ENCODE data around the gene ARHGAP22. TPM values are rescaled to one million over a fixed set of nuclear protein-coding genes. Genes with fewer than 3 reads are reported as not detected.

The ARHGAP22 gene
- total RNA-seq, 2 donors from 2014 or later: 4.4 to 8.6 TPM

GRCh38 chr10:48613016-48613415, 8.1 kb upstream of the ARHGAP22 start:
- no peaks in the 10 kb centered on the region for H3K4me1 ChIP-seq (replicated peaks)

GRCh38 chr10:48612236-48612943, 7.5 kb upstream of the ARHGAP22 start:
- H3K27me3 ChIP-seq (replicated peaks; ENCODE audit: insufficient read depth): no peaks in the 10 kb centered on the region
- WGBS: 80% methylated on average over 3 of the region's 3 CpGs
- TF ChIP-seq CTCF (IDR thresholded peaks at IDR 0.05) (no peak), POLR2A (IDR thresholded peaks at IDR 0.05) (no peak), POLR2AphosphoS5 (IDR thresholded peaks at IDR 0.05) (no peak)
- H3K27ac ChIP-seq: no peak overlapping the region
- H3K4me3 ChIP-seq: no peak overlapping the region
- H3K4me1 ChIP-seq (replicated peaks): no peaks in the 10 kb centered on the region
- intact Hi-C loops (cut with DNase I): no loop called here
- no peaks in the 10 kb centered on the region for H3K36me3 ChIP-seq
- no peaks in the 10 kb centered on the region for H3K9me3 ChIP-seq
- DNase-seq (ENCODE audit: low spot score): no peak

More at GRCh38 chr10:48613016-48613415, 8.1 kb upstream of the ARHGAP22 start:
- intact Hi-C loops (cut with DNase I): no loop called here
- Histone ChIP-seq H3K9me3 (no peaks in the 10 kb centered on the region), H3K36me3 (no peaks in the 10 kb centered on the region), H3K27me3 (replicated peaks; ENCODE audit: insufficient read depth) (no peaks in the 10 kb centered on the region), H3K27ac (no peak overlapping the region), H3K4me3 (no peak overlapping the region)
- no peak for TF ChIP-seq CTCF (IDR thresholded peaks at IDR 0.05)
- TF ChIP-seq POLR2A (IDR thresholded peaks at IDR 0.05): no peak
- TF ChIP-seq POLR2AphosphoS5 (IDR thresholded peaks at IDR 0.05): no peak
- no peak for DNase-seq (ENCODE audit: low spot score)
- 100% methylated on average over 2 of the region's 2 CpGs for WGBS

- TF ChIP-seq POLR2A (IDR thresholded peaks at IDR 0.05) (no peak), POLR2AphosphoS5 (IDR thresholded peaks at IDR 0.05) (no peak), CTCF (IDR thresholded peaks at IDR 0.05) (no peak)
- H3K27ac ChIP-seq: no peak overlapping the region
- WGBS: 77% methylated on average over 4 of the region's 4 CpGs
- H3K4me1 ChIP-seq (replicated peaks): no peaks in the 10 kb centered on the region
- no peaks in the 10 kb centered on the region for H3K27me3 ChIP-seq (replicated peaks; ENCODE audit: insufficient read depth)
- H3K36me3 ChIP-seq: no peaks in the 10 kb centered on the region
- H3K9me3 ChIP-seq: no peaks in the 10 kb centered on the region
- no peak overlapping the region for H3K4me3 ChIP-seq
- no peak for DNase-seq (ENCODE audit: low spot score)
- intact Hi-C loops (cut with DNase I): no loop called here
These were observed 6.3 kb upstream of the ARHGAP22 start for GRCh38 chr10:48611133-48611532.

- no peaks in the 10 kb centered on the region for H3K4me1 ChIP-seq (replicated peaks)
- no peaks in the 10 kb centered on the region for H3K36me3 ChIP-seq
- 88% methylated on average over 4 of the region's 4 CpGs for WGBS
- no peak overlapping the region for H3K27ac ChIP-seq
- no peak for TF ChIP-seq CTCF (IDR thresholded peaks at IDR 0.05)
- no peak for TF ChIP-seq POLR2AphosphoS5 (IDR thresholded peaks at IDR 0.05)
- TF ChIP-seq POLR2A (IDR thresholded peaks at IDR 0.05): no peak
- H3K9me3 ChIP-seq: no peaks in the 10 kb centered on the region
- H3K4me3 ChIP-seq: no peak overlapping the region
- H3K27me3 ChIP-seq (replicated peaks; ENCODE audit: insufficient read depth): no peaks in the 10 kb centered on the region
- intact Hi-C loops (cut with DNase I): no loop called here
- DNase-seq (ENCODE audit: low spot score): no peak
These were observed 5.8 kb upstream of the ARHGAP22 start for GRCh38 chr10:48610585-48611093.
